GM18526 (cell line): ENCODE measurements around the gene SUN5.

Source experiments
- POLR2A ChIP-seq: IDR thresholded peaks from 3 replicates; pipeline ENCODE4 v1.6.1; 2011; ENCODE audit not compliant: insufficient read length; ENCODE audit errors: extremely low read depth

The SUN5 gene

DNA sequence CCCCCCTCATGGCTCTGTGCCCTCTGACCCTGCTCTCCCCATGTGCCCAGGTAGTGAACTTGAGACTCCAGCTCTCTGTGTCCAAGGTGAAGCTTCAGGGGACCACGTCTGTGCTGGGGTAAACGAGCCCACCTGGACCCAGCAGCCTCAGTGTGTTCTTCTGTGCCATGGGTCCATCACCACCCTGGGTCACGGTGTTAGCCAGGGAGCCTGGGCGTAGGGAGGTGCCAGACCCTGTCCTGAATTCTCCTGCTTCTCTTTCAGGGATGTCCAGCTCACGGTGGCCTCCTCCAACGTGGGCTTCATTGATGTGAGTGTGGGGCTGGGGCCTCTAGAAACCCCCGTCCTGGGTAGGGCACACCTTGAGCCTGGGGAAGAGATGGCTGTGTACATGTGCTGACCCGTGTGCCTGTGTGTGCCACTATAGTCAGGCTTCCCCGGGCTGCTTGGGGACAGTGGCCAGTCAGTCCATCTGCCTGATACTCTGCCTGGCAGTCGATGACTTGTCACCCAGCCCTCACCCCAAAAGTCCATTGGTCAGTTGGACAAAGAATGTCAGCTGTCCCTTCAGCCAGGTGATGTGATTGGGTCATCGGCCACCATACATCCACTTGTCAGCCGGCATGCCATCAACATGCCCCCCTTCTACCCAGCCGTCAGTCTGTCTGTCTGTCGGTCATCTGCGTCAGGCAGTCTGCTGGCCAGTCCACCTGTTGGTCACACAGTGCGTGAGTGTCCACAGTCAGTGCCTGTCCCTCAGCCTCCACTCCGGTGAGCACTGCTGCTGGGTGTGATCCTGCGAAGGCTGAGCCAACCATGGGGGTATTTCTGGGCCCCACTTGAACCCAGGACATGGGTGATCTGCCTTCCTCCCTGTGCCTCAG, 16.3 kb upstream of the SUN5 start:
- TF ChIP-seq POLR2A = no peak

- no peak for TF ChIP-seq POLR2A
Observed at GRCh38 chr20:33019465-33020277, 15.4 kb upstream of the SUN5 start.

GRCh38 chr20:33018169-33018931, 14.1 kb upstream of the SUN5 start:
- no peak for TF ChIP-seq POLR2A

GRCh38 chr20:33017542-33017941, 13.3 kb upstream of the SUN5 start:
- no peak for TF ChIP-seq POLR2A

DNA sequence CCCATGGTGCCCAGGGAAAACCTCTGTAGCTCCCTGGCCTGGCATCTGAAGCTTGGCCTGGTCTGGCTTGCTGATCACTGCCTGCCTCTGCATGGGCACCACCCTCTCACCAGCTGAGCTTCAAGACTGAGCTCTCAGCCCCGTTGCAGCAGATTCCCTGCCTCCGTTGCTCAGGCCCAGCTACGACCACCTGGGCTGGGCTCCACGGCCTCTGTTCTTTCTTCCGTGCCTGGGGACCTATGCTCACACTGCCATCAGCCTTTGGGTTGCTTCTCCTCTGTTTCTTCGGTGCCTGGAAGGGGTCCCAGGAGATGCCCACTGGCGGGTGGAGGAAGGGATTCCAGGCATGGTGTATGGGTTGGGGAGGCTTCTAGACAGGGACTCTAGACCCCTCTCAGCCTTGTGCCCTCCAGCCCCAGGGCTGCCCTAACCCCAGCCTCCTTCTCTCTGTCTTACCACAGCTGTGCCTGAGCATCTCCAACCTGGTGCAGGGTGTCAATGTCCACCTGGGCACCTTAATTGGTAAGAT, 12.4 kb upstream of the SUN5 start:
- no peak for TF ChIP-seq POLR2A

- no peak for TF ChIP-seq POLR2A
Observed at GRCh38 chr20:33015700-33016580, 11.7 kb upstream of the SUN5 start.

- TF ChIP-seq POLR2A = no peak
Observed at GRCh38 chr20:33015114-33015484, 10.9 kb upstream of the SUN5 start.

GRCh38 chr20:33014336-33015113, 10.3 kb upstream of the SUN5 start:
- no peak for TF ChIP-seq POLR2A

DNA sequence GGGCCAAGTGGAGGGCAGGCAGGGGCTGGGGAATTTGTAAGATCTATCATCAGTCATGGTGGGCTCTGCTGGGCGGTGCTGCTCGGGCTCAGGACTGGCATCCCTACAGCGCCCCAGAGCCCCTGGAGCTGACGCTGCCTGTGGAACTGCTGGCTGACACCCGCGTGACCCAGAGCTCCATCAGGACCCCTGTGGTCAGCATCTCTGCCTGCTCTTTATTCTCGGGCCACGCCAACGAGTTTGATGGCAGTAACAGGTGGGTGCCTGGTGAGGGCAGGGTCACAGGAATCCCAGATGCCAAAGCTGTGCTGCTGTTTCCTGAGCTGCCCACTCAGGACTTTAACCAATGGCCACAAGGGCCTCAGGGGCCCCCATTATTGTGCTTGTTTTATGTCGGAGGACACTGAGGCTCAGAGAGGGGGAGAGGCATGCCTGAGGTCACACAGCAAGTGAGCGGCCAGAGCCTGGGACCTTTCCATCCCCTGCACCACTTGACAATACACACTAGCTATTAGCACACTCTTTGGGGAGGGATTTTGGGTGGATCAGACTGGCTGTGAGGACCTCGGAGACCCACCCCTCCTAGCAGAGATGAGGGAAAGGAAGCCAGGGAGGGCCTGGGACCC, 9.6 kb upstream of the SUN5 start:
- TF ChIP-seq POLR2A = no peak

GRCh38 chr20:33012327-33013189, 8.3 kb upstream of the SUN5 start:
- no peak for TF ChIP-seq POLR2A

DNA sequence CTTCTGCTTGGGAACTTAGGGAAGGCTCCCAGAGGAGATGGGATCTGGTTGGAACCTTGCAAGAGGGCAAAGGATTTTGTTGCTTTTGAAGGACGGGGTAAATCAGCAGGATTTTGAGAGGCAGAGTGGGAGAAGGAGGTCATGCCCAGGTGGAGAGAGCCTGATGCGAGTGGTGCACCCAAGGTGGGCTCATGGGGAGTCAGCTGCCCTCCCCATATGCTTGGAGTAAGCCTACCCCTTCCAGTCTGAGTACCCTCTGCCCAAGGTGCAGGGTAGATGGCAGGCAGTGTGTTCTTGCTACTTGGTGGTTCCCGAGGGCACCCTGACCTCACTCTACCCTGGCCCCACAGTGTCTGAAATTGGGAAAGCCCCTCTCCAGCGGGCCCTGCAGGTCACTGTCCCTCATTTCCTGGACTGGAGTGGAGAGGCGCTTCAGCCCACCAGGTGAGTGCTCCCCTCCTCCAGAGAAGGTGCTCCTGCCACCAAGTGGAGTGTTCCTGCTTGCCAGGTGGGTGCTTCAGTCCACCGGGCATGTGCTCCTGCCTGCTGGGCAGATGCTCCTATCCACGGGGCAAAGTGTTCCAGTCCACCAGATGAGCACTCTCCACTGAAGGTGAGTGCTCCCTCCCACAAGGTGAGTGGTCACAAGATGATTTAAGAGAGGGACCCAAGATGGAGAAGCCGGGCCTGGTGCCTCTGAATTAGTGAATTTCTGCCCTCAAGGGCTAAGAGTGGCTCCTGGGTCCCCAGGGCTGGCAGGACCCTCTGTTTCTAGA, 6.6 kb upstream of the SUN5 start:
- no peak for TF ChIP-seq POLR2A

DNA sequence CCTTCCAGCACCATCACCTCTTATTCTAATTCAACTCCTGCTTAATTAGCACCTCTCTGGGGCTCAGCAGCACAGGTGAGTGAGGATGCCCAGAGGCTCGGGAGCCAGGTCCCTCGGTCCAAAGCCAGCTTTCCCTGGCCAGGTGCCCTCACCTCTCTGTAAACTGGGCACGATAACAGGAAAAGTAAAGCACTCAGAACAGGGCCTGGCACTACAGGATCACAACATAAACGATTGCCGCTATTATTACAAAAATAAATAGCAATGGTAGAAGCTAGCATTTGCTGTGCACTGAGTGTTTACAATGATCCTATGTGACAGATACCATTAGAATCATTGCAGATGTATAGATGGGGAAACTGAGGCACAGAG, 5.9 kb upstream of the SUN5 start:
- no peak for TF ChIP-seq POLR2A
